Left lung (tissue), 10 donors: ENCODE measurements around the gene TMEM147. TPM values are rescaled to one million over a fixed set of nuclear protein-coding genes. Genes with fewer than 3 reads are reported as not detected.

Experiments used
- ATAC-seq: fragments of 200-7000 bp; cut with Tn5 transposase; one replicate; pipeline ENCODE4 v1.9.1; 2020; ENCODE audit warnings: moderate library complexity
- DNase-seq, 4 donors: peaks; one replicate each; pipeline ENCODE4 v3.0.0-alpha.2; 2013 to 2020
- H3K27ac ChIP-seq, 2 donors: fragments of 200-600 bp; sonication (generic) in 1 of 2; one replicate each; pipeline versions ENCODE4 v1.5.0 to v1.8.0; 2020 to 2021
- H3K27me3 ChIP-seq, 2 donors: fragments of 200-600 bp; sonication (generic) in 1 of 2; one replicate each; pipeline versions ENCODE4 v1.5.0 to v1.8.0; 2020 to 2021
- H3K36me3 ChIP-seq, 2 donors: fragments of 200-600 bp; sonication (generic) in 1 of 2; one replicate each; pipeline versions ENCODE4 v1.5.0 to v1.8.0; 2020 to 2021
- H3K4me1 ChIP-seq, 2 donors: fragments of 200-600 bp; one replicate each; pipeline ENCODE4 v1.8.0; 2021
- H3K4me3 ChIP-seq, 2 donors: fragments of 200-600 bp; sonication (generic) in 1 of 2; one replicate each; pipeline versions ENCODE4 v1.5.0 to v1.8.0; 2020 to 2021; ENCODE audit warnings: mild to moderate bottlenecking in 1 of 2
- H3K9me3 ChIP-seq, 2 donors: fragments of 200-600 bp; sonication (generic) in 1 of 2; one replicate each; pipeline versions ENCODE4 v1.5.0 to v1.8.0; 2020 to 2021
- CTCF ChIP-seq, 2 donors: fragments of 200-600 bp; sonication (generic) in 1 of 2; IDR thresholded peaks; one replicate each; pipeline versions ENCODE4 v1.5.0 to v1.8.0; 2021; ENCODE audit warnings: antibody characterized with exemption in 2 of 2
- intact Hi-C, 2 donors: fragments of 100-400 bp; cut with DNase I; formaldehyde crosslinking; loops; one replicate each; pipeline versions ENCODE4 v1.11.2 to v1.14.2; 2022
- polyA plus RNA-seq, 6 donors: library from polyadenylated mRNA; unstranded; fragments of 120-200 nt; gene quantifications; one replicate each; pipeline ENCODE4 v1.2.1, GENCODE V29; 2013; ENCODE audit not compliant: insufficient read length in 6 of 6
- total RNA-seq, 2 donors: library from RNA; stranded (reverse); fragmentation: NEBNext Ultra II Directional; extraction: Animal tissue kit (Norgen Biotek cat#: 25700); gene quantifications; one replicate each; pipeline ENCODE4 v1.2.1, GENCODE V29; 2021
- donor health status: DM: no; HTN: yes; CAD: no.
- donor health status: DM: no; HTN: no; CAD: no.

Gene TMEM147
- total and polyA plus RNA-seq, 8 donors: 52.7 to 112 (median 59.0) TPM

DNA sequence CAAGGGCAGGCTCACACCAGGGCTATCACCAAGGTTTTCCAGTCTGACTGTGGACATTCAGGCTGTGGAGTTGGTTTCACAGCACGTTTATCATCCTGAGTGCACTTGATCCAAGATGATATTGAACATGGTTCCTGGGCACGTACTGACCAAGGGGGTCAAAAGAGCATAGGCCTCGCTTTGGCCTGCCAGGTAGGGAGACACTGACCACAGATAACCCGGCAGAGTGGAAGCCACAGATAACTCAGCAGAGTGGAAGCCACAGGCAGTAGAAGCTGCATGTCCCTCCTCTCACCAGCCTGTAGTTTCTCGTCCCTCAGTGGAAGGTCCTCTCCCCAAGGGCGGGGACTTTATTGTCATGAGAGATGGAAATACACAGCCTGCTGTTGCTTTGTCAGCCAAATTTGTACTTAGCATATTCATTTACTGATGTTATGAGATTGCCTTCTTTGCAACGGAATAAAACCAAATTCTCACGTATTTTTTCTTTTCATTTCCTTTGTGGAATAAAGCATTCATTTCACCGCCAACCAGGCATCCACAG, 46.4 kb upstream of the TMEM147 start:
- Histone ChIP-seq H3K27ac (no peak overlapping the region), H3K4me3 (no peak overlapping the region), H3K4me1 (peaks cover 0 to 8% of the 10 kb centered on the region in 2 donors), H3K27me3 (peaks cover 0 to 3% of the 10 kb centered on the region in 2 donors), H3K9me3 (no peaks in the 10 kb centered on the region), H3K36me3 (no peaks in the 10 kb centered on the region)
- intact Hi-C loops: loop anchor here in 1 of 2 donors (10.0 kb wide), 1 partner anchor 144 kb away; the partner anchor contains the start of gene FFAR3
- TF ChIP-seq CTCF (IDR thresholded peaks at IDR 0.05): no peak
- no peak for DNase-seq
- no peak for ATAC-seq

DNA sequence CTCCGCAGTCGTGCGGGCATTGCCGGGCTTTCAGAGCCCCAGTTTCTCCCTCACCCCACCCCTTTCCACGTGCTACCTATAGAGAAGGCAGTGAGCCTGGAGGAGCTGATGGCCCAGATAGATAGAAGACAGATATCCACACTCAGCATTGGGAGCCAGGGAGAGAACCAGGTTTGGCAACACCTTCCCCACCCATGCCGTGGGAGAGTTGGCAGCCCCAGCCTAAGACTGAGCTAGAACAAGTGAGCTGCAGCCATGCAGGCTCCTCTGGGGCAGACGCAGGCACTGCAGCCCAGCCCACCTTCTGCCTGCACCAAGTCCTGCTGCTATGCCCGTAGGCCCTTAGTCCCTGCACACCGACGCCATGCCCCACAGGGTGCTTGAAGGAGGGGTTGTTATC, 44.8 kb upstream of the TMEM147 start:
- no peak for TF ChIP-seq CTCF (IDR thresholded peaks at IDR 0.05)
- Histone ChIP-seq H3K27ac (no peak overlapping the region), H3K4me1 (peaks cover 0 to 1% of the 10 kb centered on the region in 2 donors), H3K36me3 (no peaks in the 10 kb centered on the region), H3K9me3 (no peaks in the 10 kb centered on the region), H3K4me3 (no peak overlapping the region), H3K27me3 (peaks cover 0 to 8% of the 10 kb centered on the region in 2 donors)
- intact Hi-C loops: no loop called here
- DNase-seq: no peak
- ATAC-seq: no peak

- intact Hi-C loops: no loop called here
- DNase-seq (peak in 1 of 4 donors; percentile 75), ATAC-seq (peak; percentile 47)
- Histone ChIP-seq H3K36me3 (no peaks in the 10 kb centered on the region), H3K27ac (no peak overlapping the region), H3K27me3 (peaks cover 0 to 9% of the 10 kb centered on the region in 2 donors), H3K4me1 (no peaks in the 10 kb centered on the region), H3K9me3 (no peaks in the 10 kb centered on the region), H3K4me3 (no peak overlapping the region)
- TF ChIP-seq CTCF (IDR thresholded peaks at IDR 0.05): no peak
Observed at GRCh38 chr19:35501684-35502083, 43.7 kb upstream of the TMEM147 start.

DNA sequence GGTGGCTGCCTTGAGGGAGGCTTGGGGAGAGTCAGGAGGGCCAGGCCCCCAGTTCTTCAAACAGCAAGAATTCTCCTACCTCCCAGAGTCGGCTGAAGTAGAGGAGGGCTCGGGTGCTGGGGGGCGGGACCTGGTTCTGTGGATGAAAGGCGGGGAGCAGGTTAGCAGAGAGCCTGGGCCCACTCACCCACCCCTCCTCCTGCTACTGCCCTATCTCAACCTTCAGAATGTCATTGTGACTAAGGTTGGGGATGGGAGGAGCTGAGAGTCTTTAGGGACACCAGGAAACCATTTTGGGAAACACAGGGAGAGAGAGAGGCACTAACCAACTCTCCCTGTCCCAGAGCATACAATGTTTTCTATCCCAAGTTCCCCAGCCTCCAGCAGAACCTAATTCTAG, 42.7 kb upstream of the TMEM147 start:
- no peak for TF ChIP-seq CTCF (IDR thresholded peaks at IDR 0.05)

DNA sequence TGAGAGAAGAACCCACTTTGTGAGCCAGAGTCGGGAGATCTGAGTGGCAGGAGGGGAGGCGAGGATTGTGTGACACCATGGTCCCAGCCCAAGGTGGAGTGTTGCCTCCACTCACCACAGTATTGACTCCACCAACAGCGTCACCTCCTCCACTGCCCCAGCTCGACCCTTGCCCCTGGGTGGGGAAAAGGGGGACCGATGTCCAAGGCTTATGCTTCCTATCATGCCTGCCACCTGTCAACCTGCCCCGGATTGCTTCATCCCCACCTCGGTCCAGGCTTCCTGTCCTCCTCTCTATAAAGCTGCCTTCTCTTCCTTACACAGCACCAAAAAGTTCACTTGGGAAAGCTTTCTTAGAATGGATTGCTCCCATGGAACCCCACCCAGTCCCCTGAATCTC, 39.4 kb upstream of the TMEM147 start:
- intact Hi-C loops: no loop called here
- no peak for TF ChIP-seq CTCF (IDR thresholded peaks at IDR 0.05)
- DNase-seq: no peak
- no peak overlapping the region for H3K27ac ChIP-seq
- H3K27me3 ChIP-seq: peaks cover 4 to 52% of the 10 kb centered on the region in 2 donors
- peaks cover 0 to 7% of the 10 kb centered on the region in 2 donors for H3K4me1 ChIP-seq
- no peaks in the 10 kb centered on the region for H3K9me3 ChIP-seq
- no peak overlapping the region for H3K4me3 ChIP-seq
- H3K36me3 ChIP-seq: no peaks in the 10 kb centered on the region
- no peak for ATAC-seq

More for the DNA sequence above, 42.7 kb upstream of the TMEM147 start:
- H3K9me3 ChIP-seq: no peaks in the 10 kb centered on the region
- ATAC-seq: no peak
- H3K27ac ChIP-seq: no peak overlapping the region
- no peak overlapping the region for H3K4me3 ChIP-seq
- H3K4me1 ChIP-seq: no peaks in the 10 kb centered on the region
- no peaks in the 10 kb centered on the region for H3K36me3 ChIP-seq
- DNase-seq: no peak
- intact Hi-C loops: no loop called here
- H3K27me3 ChIP-seq: peaks cover 0 to 19% of the 10 kb centered on the region in 2 donors
